OCI-LY7 (cell line): ENCODE results near the gene TOB2. TPM values are rescaled to one million over a fixed set of nuclear protein-coding genes. Genes with fewer than 3 reads are reported as not detected.

ENCODE experiments used
- BruUV-seq: library from RNA; stranded (reverse); fragments of 400-500 nt; replicated peaks from 2 replicates; lab custom pipeline; 2021; lab: Mats Ljungman, UMichigan
- CTCF ChIA-PET: fragments of 300-600 bp; sonication (Branson Sonifier 250); formaldehyde crosslinking; loops from one replicate; lab custom pipeline; 2022; ENCODE audit warnings: antibody characterized with exemption; ENCODE audit not compliant: unreplicated experiment; lab: Charles Lee
- POLR2A ChIA-PET: fragments of 300-600 bp; sonication (Branson Sonifier 250); formaldehyde crosslinking; loops from one replicate; lab custom pipeline; 2022; ENCODE audit warnings: antibody characterized with exemption; lab: Charles Lee
- DNase-seq: peaks from one replicate; pipeline ENCODE4 v3.0.0-alpha.2; 2015; ENCODE audit warnings: low spot score
- H2AFZ ChIP-seq: fragments of 200-600 bp; sonication (generic), shearing (Covaris generic); 2 replicates; pipeline ENCODE4 v1.6.1; 2014; ENCODE audit warnings: mild to moderate bottlenecking, antibody characterized with exemption, low read length, moderate library complexity
- H3K27ac ChIP-seq: fragments of 200-600 bp; sonication (generic); 2 replicates; pipeline ENCODE4 v1.5.1; 2014; ENCODE audit warnings: mixed run types, low read depth, mild to moderate bottlenecking, moderate library complexity, low read length, inconsistent platforms; ENCODE audit not compliant: poor library complexity, severe bottlenecking
- H3K36me3 ChIP-seq: fragments of 200-600 bp; sonication (generic); 2 replicates; pipeline ENCODE4 v1.6.1; 2014; ENCODE audit warnings: mild to moderate bottlenecking, antibody characterized with exemption, low read length, moderate library complexity, mixed read lengths; ENCODE audit not compliant: insufficient read depth
- H3K4me1 ChIP-seq: fragments of 200-600 bp; sonication (generic); 2 replicates; pipeline ENCODE4 v1.5.1; 2014; ENCODE audit warnings: mild to moderate bottlenecking, low read length; ENCODE audit not compliant: insufficient read depth, poor library complexity, severe bottlenecking
- H3K4me2 ChIP-seq: fragments of 200-600 bp; sonication (generic); 2 replicates; pipeline ENCODE4 v1.6.1; 2014; ENCODE audit warnings: mild to moderate bottlenecking, low read length
- H3K4me3 ChIP-seq: fragments of 200-600 bp; sonication (generic); 2 replicates; pipeline ENCODE4 v1.5.1; 2014; ENCODE audit warnings: mild to moderate bottlenecking, low read depth, low read length; ENCODE audit not compliant: poor library complexity, severe bottlenecking
- H3K79me2 ChIP-seq: fragments of 200-600 bp; sonication (generic); 2 replicates; pipeline ENCODE4 v1.6.1; 2016; ENCODE audit warnings: low read depth, mild to moderate bottlenecking, low read length, moderate library complexity, mixed read lengths; ENCODE audit not compliant: insufficient read depth
- H3K9me2 ChIP-seq: fragments of 200-600 bp; sonication (generic); 2 replicates; pipeline ENCODE4 v1.6.1; 2016; ENCODE audit warnings: mild to moderate bottlenecking, low read length, mixed read lengths; ENCODE audit not compliant: insufficient read depth
- H3K9me3 ChIP-seq: fragments of 200-600 bp; sonication (generic); 2 replicates; pipeline ENCODE4 v1.6.1; 2014; ENCODE audit warnings: mild to moderate bottlenecking, mixed run types, low read length, mixed read lengths
- H4K20me1 ChIP-seq: fragments of 200-600 bp; sonication (generic); 2 replicates; pipeline ENCODE4 v1.6.1; 2014; ENCODE audit warnings: mild to moderate bottlenecking, antibody characterized with exemption, low read length, moderate library complexity, mixed read lengths; ENCODE audit not compliant: insufficient read depth
- EZH2phosphoT487 ChIP-seq: fragments of 200-600 bp; sonication (generic); IDR thresholded peaks from 2 replicates; pipeline ENCODE4 v1.6.1; 2018; ENCODE audit warnings: low read depth, borderline replicate concordance, mild to moderate bottlenecking, mixed run types, antibody characterized with exemption, low read length, moderate library complexity, mixed read lengths
- intact Hi-C: fragments of 100-400 bp; cut with micrococcal nuclease; formaldehyde crosslinking; loops from one replicate; pipeline ENCODE4 v1.10.0; 2022; ENCODE audit not compliant: unreplicated experiment
- total RNA-seq, 2 experiments: library from RNA; depleted of rRNA in 1 of 2; stranded (reverse); fragments of >200 nt in 1 of 2; shearing (Covaris generic) in 1 of 2; gene quantifications; 2 replicates each; pipeline ENCODE4 v1.2.3, GENCODE V29; 2014 to 2022
- TF ChIP-seq, protein P1 (sequence below): fragments of 200-600 bp; sonication (generic); conservative IDR thresholded peaks from 2 replicates; pipeline ENCODE4 v1.5.1; 2014; ENCODE audit warnings: mild to moderate bottlenecking, antibody characterized with exemption, low read length, moderate library complexity, mixed read lengths

Gene TOB2
- total RNA-seq, 2 experiments from 2014 or later: 13.5 to 27.0 TPM

DNA sequence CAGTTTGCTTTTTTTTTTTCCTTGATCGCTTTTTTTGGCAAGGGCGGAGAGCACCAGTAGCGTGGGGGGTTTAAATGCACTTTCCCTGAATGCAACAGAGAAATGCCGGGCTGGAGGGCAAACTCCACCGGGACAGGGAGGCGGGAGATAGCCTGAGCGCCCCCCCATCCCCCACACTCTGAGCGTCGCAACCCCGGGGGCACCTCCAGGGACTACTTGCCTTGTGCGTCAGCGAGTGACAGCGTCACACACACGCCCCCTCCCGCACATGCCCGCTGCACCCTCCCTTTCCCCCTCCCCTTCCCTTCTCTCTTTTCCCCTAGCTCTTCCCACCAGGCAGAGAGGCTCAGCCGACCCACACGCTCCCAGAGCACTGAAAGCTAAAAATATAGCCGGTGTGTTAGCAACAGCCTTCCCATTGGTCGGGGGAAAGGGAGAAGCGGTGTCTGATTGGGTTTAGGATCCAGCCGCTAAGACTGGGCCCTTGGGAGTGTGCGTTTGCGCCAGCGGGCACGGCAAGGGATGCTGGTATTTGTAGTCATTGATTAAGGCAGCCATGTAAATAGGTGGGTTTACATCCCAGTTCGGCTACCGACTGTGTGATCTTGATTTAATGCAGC lies 1.7 kb upstream of the TOB2 start:
- H4K20me1 ChIP-seq: no peaks in the 10 kb centered on the region
- H3K4me3 ChIP-seq: peak overlapping the region; percentile 83
- H3K9me2 ChIP-seq: no peaks in the 10 kb centered on the region

DNA sequence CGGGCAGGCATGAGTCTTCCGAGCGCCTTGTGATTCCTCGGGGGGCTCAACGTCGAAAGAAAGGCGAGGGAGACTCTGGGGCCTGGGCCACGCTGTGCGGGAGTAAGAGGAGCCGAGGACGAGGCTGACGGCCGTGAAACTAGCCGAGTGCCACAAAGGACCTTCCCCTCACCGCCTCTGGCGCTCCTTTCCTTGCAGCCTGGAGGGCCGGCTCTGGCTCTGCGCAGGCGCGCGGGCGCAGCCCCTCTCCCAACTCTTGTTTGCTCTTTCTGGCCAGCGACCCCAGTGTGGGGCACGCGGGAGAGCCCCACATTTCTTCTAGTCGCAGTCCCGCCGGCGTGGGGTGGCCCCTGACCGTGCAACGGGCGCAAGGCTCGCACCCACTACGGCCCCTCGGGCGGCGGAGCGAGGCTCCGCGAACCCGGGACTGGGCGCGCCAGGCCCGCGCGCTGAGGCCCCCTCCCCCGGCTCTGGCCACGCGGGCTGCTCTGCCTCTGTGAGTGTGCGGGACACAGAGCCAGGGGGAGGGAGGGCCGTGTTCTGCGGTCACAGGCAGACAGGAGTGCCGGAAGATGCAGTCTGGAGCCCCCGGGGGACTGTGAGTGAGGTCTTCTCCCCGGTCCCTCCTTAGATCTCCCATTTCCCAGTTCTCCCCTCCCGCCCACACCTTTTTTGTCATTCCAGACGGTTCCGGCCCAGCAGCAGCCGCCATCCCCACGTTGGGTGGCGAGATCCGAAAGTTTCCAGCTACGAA lies 1.0 kb upstream of the TOB2 start:
- ChIA-PET CTCF (interaction anchor here (0.6 kb wide), 1 partner anchor 255 kb away, joined by 3 read pairs; no protein-coding TSS in a partner anchor), POLR2A (interaction anchor here (0.9 to 2.2 kb wide), 7 partner anchors 10 to 66 kb away, joined by 3 to 12 read pairs (median 6); partner anchors contain the start of genes ACO2, PHF5A and TEF)
- Histone ChIP-seq H3K79me2 (peaks cover 35% of the 10 kb centered on the region), H3K9me2 (no peaks in the 10 kb centered on the region), H3K4me3 (peak overlapping the region; percentile 83), H3K4me2 (peak overlapping the region; percentile 97), H3K27ac (peak overlapping the region; percentile 85), H3K36me3 (peaks cover 6% of the 10 kb centered on the region; the same call in 1 of the 2 replicates), H4K20me1 (no peaks in the 10 kb centered on the region), H3K4me1 (peaks cover 14% of the 10 kb centered on the region), H3K9me3 (no peaks in the 10 kb centered on the region), H2AFZ (peak overlapping the region; percentile 3; the same call in 1 of the 2 replicates)
- BruUV-seq: no TSS peak
- intact Hi-C loops: loop anchor here (2.0 to 10.0 kb wide), 5 partner anchors 21 to 1167 kb away; partner anchors contain the start of genes ACO2, EP300, PHF5A and POLDIP3
- peak; percentile 74 for DNase-seq
- no peak for TF ChIP-seq EZH2phosphoT487
- TF ChIP-seq, protein P1, sequence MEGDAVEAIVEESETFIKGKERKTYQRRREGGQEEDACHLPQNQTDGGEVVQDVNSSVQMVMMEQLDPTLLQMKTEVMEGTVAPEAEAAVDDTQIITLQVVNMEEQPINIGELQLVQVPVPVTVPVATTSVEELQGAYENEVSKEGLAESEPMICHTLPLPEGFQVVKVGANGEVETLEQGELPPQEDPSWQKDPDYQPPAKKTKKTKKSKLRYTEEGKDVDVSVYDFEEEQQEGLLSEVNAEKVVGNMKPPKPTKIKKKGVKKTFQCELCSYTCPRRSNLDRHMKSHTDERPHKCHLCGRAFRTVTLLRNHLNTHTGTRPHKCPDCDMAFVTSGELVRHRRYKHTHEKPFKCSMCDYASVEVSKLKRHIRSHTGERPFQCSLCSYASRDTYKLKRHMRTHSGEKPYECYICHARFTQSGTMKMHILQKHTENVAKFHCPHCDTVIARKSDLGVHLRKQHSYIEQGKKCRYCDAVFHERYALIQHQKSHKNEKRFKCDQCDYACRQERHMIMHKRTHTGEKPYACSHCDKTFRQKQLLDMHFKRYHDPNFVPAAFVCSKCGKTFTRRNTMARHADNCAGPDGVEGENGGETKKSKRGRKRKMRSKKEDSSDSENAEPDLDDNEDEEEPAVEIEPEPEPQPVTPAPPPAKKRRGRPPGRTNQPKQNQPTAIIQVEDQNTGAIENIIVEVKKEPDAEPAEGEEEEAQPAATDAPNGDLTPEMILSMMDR: no peak

More for the DNA sequence above, 1.7 kb upstream of the TOB2 start:
- H2AFZ ChIP-seq: peak overlapping the region; percentile 26; the same call in 1 of the 2 replicates
- no peaks in the 10 kb centered on the region; the same call in 1 of the 2 replicates for H3K36me3 ChIP-seq
- peaks cover 28% of the 10 kb centered on the region for H3K79me2 ChIP-seq
- DNase-seq: peak; percentile 97
- POLR2A ChIA-PET: interaction anchor here (0.8 to 2.2 kb wide), 7 partner anchors 10 to 141 kb away, joined by 3 to 12 read pairs (median 4); partner anchors contain the start of genes ACO2, PHF5A and PMM1
- H3K9me3 ChIP-seq: no peaks in the 10 kb centered on the region
- BruUV-seq: no TSS peak
- peaks cover 14% of the 10 kb centered on the region for H3K4me1 ChIP-seq
- peak overlapping the region; percentile 85 for H3K27ac ChIP-seq
- H3K4me2 ChIP-seq: peak overlapping the region; percentile 97
- intact Hi-C loops: loop anchor here (5.0 to 10.0 kb wide), 3 partner anchors 161 to 1167 kb away; partner anchors contain the start of genes EP300, POLDIP3 and RANGAP1
- CTCF ChIA-PET: interaction anchor here (0.6 kb wide), 2 partner anchors 29 to 256 kb away, joined by 3 to 8 read pairs; no protein-coding TSS in a partner anchor
- TF ChIP-seq, protein P1: no peak
- no peak for TF ChIP-seq EZH2phosphoT487
